H1 (cell line): ENCODE data around the gene EVI2B. TPM values are rescaled to one million over a fixed set of nuclear protein-coding genes. Genes with fewer than 3 reads are reported as not detected.

Experiments
- CTCF ChIA-PET: fragments of 300-600 bp; sonication (Branson Sonifier 250); formaldehyde crosslinking; loops from one replicate; lab custom pipeline; 2021; ENCODE audit not compliant: partially characterized antibody; lab: Charles Lee
- POLR2A ChIA-PET: fragments of 300-600 bp; sonication (Branson Sonifier 250); formaldehyde crosslinking; loops from one replicate; lab custom pipeline; 2021; ENCODE audit warnings: inconsistent platforms; ENCODE audit not compliant: partially characterized antibody; lab: Charles Lee
- DNase-seq, 2 experiments: peaks; one replicate each; pipeline versions ENCODE4 v3.0.0 to v3.0.0-alpha.2; 2010 to 2022; ENCODE audit warnings: low spot score in 2 of 2, low read depth in 1 of 2, mixed read lengths in 1 of 2
- FAIRE-seq: peaks from 2 replicates; lab custom pipeline; 2011; peaks lifted over from hg19 to GRCh38; lab: Jason Lieb, UNC
- H2AFZ ChIP-seq: 2 replicates; pipeline ENCODE4 v1.8.1; 2012; ENCODE audit warnings: low read length, inconsistent platforms
- H2AK5ac ChIP-seq: 2 replicates; pipeline ENCODE4 v1.6.1; 2013; ENCODE audit warnings: low read depth, low read length
- H2BK120ac ChIP-seq: replicated peaks from 2 replicates; pipeline ENCODE3; 2013; ENCODE audit warnings: low read depth, low read length, inconsistent platforms
- H2BK12ac ChIP-seq: 2 replicates; pipeline ENCODE4 v1.6.1; 2013; ENCODE audit warnings: low read depth, low read length
- H2BK15ac ChIP-seq: 2 replicates; pipeline ENCODE4 v1.6.1; 2013; ENCODE audit warnings: low read length
- H2BK20ac ChIP-seq: 2 replicates; pipeline ENCODE4 v1.6.1; 2013; ENCODE audit warnings: low read length
- H2BK5ac ChIP-seq: 2 replicates; pipeline ENCODE4 v1.6.1; 2013; ENCODE audit warnings: low read depth, low read length
- H3K14ac ChIP-seq: 2 replicates; pipeline ENCODE4 v1.6.1; 2013; ENCODE audit warnings: inconsistent platforms; ENCODE audit not compliant: insufficient read length
- H3K18ac ChIP-seq: 2 replicates; pipeline ENCODE4 v1.6.1; 2013; ENCODE audit warnings: low read length; ENCODE audit errors: extremely low read depth
- H3K23ac ChIP-seq: 2 replicates; pipeline ENCODE4 v1.6.1; 2013; ENCODE audit warnings: inconsistent platforms; ENCODE audit not compliant: insufficient read length
- H3K23me2 ChIP-seq: 2 replicates; pipeline ENCODE4 v1.6.1; 2013; ENCODE audit warnings: low read depth, low read length
- H3K27ac ChIP-seq: 2 replicates; pipeline ENCODE4 v1.6.1; 2011; ENCODE audit warnings: low read depth, low read length, inconsistent platforms
- H3K27me3 ChIP-seq, 4 experiments: replicated peaks in 1 of 4; 1 replicate in 1 of 4; 2 replicates in 3 of 4; pipeline versions ENCODE4 v1.6.1 to v1.8.1; 2011 to 2013; ENCODE audit warnings: low read length in 3 of 4, mild to moderate bottlenecking in 3 of 4, inconsistent platforms in 2 of 4, mixed read lengths in 2 of 4, moderate library complexity in 1 of 4; ENCODE audit not compliant: control insufficient read depth in 3 of 4, insufficient read depth in 3 of 4; ENCODE audit errors: extremely low read depth in 1 of 4
- H3K36me3 ChIP-seq, 4 experiments: 2 replicates each; pipeline versions ENCODE4 v1.6.1 to v1.8.1; 2011 to 2013; ENCODE audit warnings: mild to moderate bottlenecking in 4 of 4, low read length in 3 of 4, moderate library complexity in 2 of 4, control low read depth in 1 of 4, inconsistent platforms in 1 of 4; ENCODE audit not compliant: insufficient read depth in 4 of 4, control insufficient read depth in 2 of 4
- H3K4ac ChIP-seq: replicated peaks from 2 replicates; pipeline ENCODE3; 2013; ENCODE audit warnings: low read length, low read depth, mixed read lengths, inconsistent platforms; ENCODE audit not compliant: insufficient read length
- H3K4me1 ChIP-seq, 4 experiments: replicated peaks in 1 of 4; 1 replicate in 1 of 4; 2 replicates in 3 of 4; pipeline versions ENCODE4 v1.6.1 to v1.8.1; 2011 to 2013; ENCODE audit warnings: low read length in 3 of 4, inconsistent platforms in 2 of 4, mixed read lengths in 1 of 4; ENCODE audit not compliant: insufficient read depth in 4 of 4, control insufficient read depth in 3 of 4
- H3K4me2 ChIP-seq, 2 experiments: 2 replicates each; pipeline versions ENCODE4 v1.6.1 to v1.8.1; 2011 to 2013; ENCODE audit warnings: low read depth in 2 of 2, low read length in 2 of 2, control low read depth in 1 of 2, inconsistent platforms in 1 of 2, mild to moderate bottlenecking in 1 of 2; ENCODE audit not compliant: insufficient read depth in 1 of 2
- H3K4me3 ChIP-seq, 4 experiments: fragments of 200-600, 300-600 bp in 1 of 4; sonication (generic), shearing (Covaris generic), sonication (Bioruptor Twin) in 1 of 4; 2 replicates each; pipeline versions ENCODE4 v1.5.1 to v1.8.1; 2011 to 2016; ENCODE audit warnings: low read length in 4 of 4, low read depth in 3 of 4, control low read depth in 2 of 4, inconsistent platforms in 2 of 4, mild to moderate bottlenecking in 2 of 4, mixed read lengths in 1 of 4, moderate library complexity in 1 of 4; ENCODE audit not compliant: insufficient read depth in 2 of 4; ENCODE audit errors: extremely low read depth in 1 of 4
- H3K56ac ChIP-seq: replicated peaks from 2 replicates; pipeline ENCODE3; 2013; ENCODE audit warnings: low read depth, mild to moderate bottlenecking, mixed read lengths, low read length, inconsistent platforms; ENCODE audit not compliant: insufficient read length
- H3K79me1 ChIP-seq: 2 replicates; pipeline ENCODE4 v1.6.1; 2013; ENCODE audit warnings: low read depth, low read length, control low read depth
- H3K79me2 ChIP-seq, 2 experiments: 2 replicates each; pipeline versions ENCODE4 v1.6.1 to v1.8.1; 2012 to 2013; ENCODE audit warnings: low read length in 2 of 2, mild to moderate bottlenecking in 2 of 2, inconsistent platforms in 1 of 2; ENCODE audit not compliant: insufficient read depth in 2 of 2, control insufficient read depth in 1 of 2
- H3K9ac ChIP-seq, 4 experiments: replicated peaks in 1 of 4; 1 replicate in 1 of 4; 2 replicates in 3 of 4; pipeline versions ENCODE4 v1.6.1 to v1.8.1; 2011 to 2013; ENCODE audit warnings: low read depth in 3 of 4, low read length in 3 of 4, control low read depth in 2 of 4, mild to moderate bottlenecking in 2 of 4, moderate library complexity in 2 of 4, inconsistent platforms in 1 of 4; ENCODE audit errors: extremely low read depth in 1 of 4
- H3K9me3 ChIP-seq, 2 experiments: 2 replicates each; pipeline versions ENCODE4 v1.6.1 to v1.8.1; 2012 to 2013; ENCODE audit warnings: mild to moderate bottlenecking in 2 of 2, moderate library complexity in 2 of 2, control low read depth in 1 of 2, inconsistent platforms in 1 of 2, low read depth in 1 of 2, low read length in 1 of 2, mixed read lengths in 1 of 2; ENCODE audit not compliant: insufficient read depth in 2 of 2
- H4K20me1 ChIP-seq, 2 experiments: replicated peaks in 1 of 2; 2 replicates each; pipeline versions ENCODE3 to v1.8.1; 2011 to 2013; ENCODE audit warnings: inconsistent platforms in 2 of 2, low read length in 2 of 2, mild to moderate bottlenecking in 1 of 2; ENCODE audit not compliant: insufficient read depth in 2 of 2, control insufficient read depth in 1 of 2
- H4K5ac ChIP-seq: 2 replicates; pipeline ENCODE4 v1.6.1; 2013; ENCODE audit warnings: low read length, low read depth, mixed read lengths, inconsistent platforms; ENCODE audit not compliant: insufficient read length
- H4K8ac ChIP-seq: 2 replicates; pipeline ENCODE4 v1.8.0; 2013; ENCODE audit warnings: mild to moderate bottlenecking, moderate library complexity, low read length, inconsistent platforms; ENCODE audit not compliant: insufficient read depth; ENCODE audit errors: extremely low read depth
- H4K91ac ChIP-seq: replicated peaks from 2 replicates; pipeline ENCODE3; 2013; ENCODE audit warnings: low read length, mixed read lengths, inconsistent platforms; ENCODE audit not compliant: insufficient read length
- CBX5 ChIP-seq: fragments of 300-800, 300-1000 bp; sonication (generic); IDR thresholded peaks from 2 replicates; pipeline ENCODE4 v1.7.1; 2016; ENCODE audit warnings: antibody characterized with exemption, low read length, low read depth
- CHD2 ChIP-seq: IDR thresholded peaks from 2 replicates; pipeline ENCODE4 v1.6.1; 2012; ENCODE audit warnings: low read length, improper control_type of control experiment
- FOSL1 ChIP-seq: IDR thresholded peaks from 2 replicates; pipeline ENCODE4 v1.6.1; 2011; ENCODE audit warnings: mild to moderate bottlenecking, low read depth, low read length, moderate library complexity; ENCODE audit not compliant: insufficient read depth
- GABPA ChIP-seq: IDR thresholded peaks from 2 replicates; pipeline ENCODE4 v1.6.1; 2011; ENCODE audit warnings: mild to moderate bottlenecking, low read length, moderate library complexity, borderline replicate concordance; ENCODE audit not compliant: insufficient read depth
- HDAC2 ChIP-seq, 2 experiments: fragments of 300-600 bp in 1 of 2; sonication (generic) in 1 of 2; IDR thresholded peaks; 2 replicates each; pipeline ENCODE4 v1.6.1; 2011 to 2012; ENCODE audit warnings: low read depth in 2 of 2, low read length in 2 of 2, mild to moderate bottlenecking in 2 of 2, moderate library complexity in 2 of 2, borderline replicate concordance in 1 of 2, inconsistent platforms in 1 of 2
- HDAC6 ChIP-seq: IDR thresholded peaks from one replicate; pipeline ENCODE4 v1.7.1; 2012; ENCODE audit warnings: low read depth, mild to moderate bottlenecking, inconsistent platforms, low read length, moderate library complexity
- JUN ChIP-seq: IDR thresholded peaks from 2 replicates; pipeline ENCODE4 v1.6.1; 2011; ENCODE audit warnings: low read depth, mild to moderate bottlenecking, improper control_type of control experiment, low read length
- KDM1A ChIP-seq: fragments of 200-600, 300-600 bp; sonication (generic); IDR thresholded peaks from 2 replicates; pipeline ENCODE4 v1.7.1; 2016; ENCODE audit warnings: mild to moderate bottlenecking, low read length, borderline replicate concordance
- POU5F1 ChIP-seq: IDR thresholded peaks from 2 replicates; pipeline ENCODE4 v1.6.1; 2011; ENCODE audit warnings: low read depth, mild to moderate bottlenecking, low read length, moderate library complexity
- RXRA ChIP-seq: IDR thresholded peaks from 2 replicates; pipeline ENCODE4 v1.6.1; 2011; ENCODE audit warnings: low read depth, mild to moderate bottlenecking, low read length, moderate library complexity; ENCODE audit not compliant: insufficient read depth
- SAP30 ChIP-seq: fragments of 300-600 bp; sonication (generic); IDR thresholded peaks from 2 replicates; pipeline ENCODE4 v1.7.1; 2012; ENCODE audit warnings: low read length, moderate library complexity, mild to moderate bottlenecking, inconsistent platforms; ENCODE audit not compliant: insufficient read depth, insufficient replicate concordance
- TBP ChIP-seq: IDR thresholded peaks from 2 replicates; pipeline ENCODE4 v1.6.1; 2011; ENCODE audit warnings: low read depth, low read length, improper control_type of control experiment
- TCF12 ChIP-seq: IDR thresholded peaks from 2 replicates; pipeline ENCODE4 v1.6.1; 2011; ENCODE audit warnings: low read depth, mild to moderate bottlenecking, low read length
- WGBS, 2 experiments: shearing (Covaris generic) in 1 of 2; methylation state at CpG; one replicate each; pipeline versions ENCODE4 v1.1.6 to v1.1.7; 2013 to 2015; ENCODE audit warnings: low lambda C conversion rate in 2 of 2, mixed read lengths in 2 of 2, inconsistent platforms in 1 of 2, low coverage in 1 of 2, missing lambda C conversion rate in 1 of 2; ENCODE audit not compliant: insufficient replicate concordance in 2 of 2, insufficient coverage in 1 of 2, insufficient read length in 1 of 2; ENCODE audit errors: extremely low coverage in 1 of 2, missing lambda C conversion rate in 1 of 2; 5-methylcytosine and 5-hydroxymethylcytosine counted together
- polyA plus RNA-seq, 7 experiments: library from polyadenylated mRNA; depleted of rRNA in 3 of 7; stranded (reverse) in 5 of 7; unstranded in 2 of 7; fragments of >200 nt in 5 of 7; fragments of 200-250 nt in 2 of 7; gene quantifications; 1 replicate in 5 of 7; 2 replicates in 1 of 7; 4 replicates in 1 of 7; pipeline versions ENCODE4 v1.2.1 to v1.2.3, GENCODE V29; 2011 to 2013; ENCODE audit warnings: missing spikeins in 2 of 7, mixed read lengths in 2 of 7
- total RNA-seq: library from RNA; stranded (reverse); fragmentation: NEBNext Ultra II Directional; extraction: Animal tissue kit (Norgen Biotek cat#: 25700); gene quantifications from 2 replicates; pipeline ENCODE4 v1.2.1, GENCODE V29; 2021

EVI2B gene
- total and polyA plus RNA-seq, 2 of the 8 experiments (the other 6 are each of a cell fraction or from before 2014, with no cell fraction given) = not detected

DNA sequence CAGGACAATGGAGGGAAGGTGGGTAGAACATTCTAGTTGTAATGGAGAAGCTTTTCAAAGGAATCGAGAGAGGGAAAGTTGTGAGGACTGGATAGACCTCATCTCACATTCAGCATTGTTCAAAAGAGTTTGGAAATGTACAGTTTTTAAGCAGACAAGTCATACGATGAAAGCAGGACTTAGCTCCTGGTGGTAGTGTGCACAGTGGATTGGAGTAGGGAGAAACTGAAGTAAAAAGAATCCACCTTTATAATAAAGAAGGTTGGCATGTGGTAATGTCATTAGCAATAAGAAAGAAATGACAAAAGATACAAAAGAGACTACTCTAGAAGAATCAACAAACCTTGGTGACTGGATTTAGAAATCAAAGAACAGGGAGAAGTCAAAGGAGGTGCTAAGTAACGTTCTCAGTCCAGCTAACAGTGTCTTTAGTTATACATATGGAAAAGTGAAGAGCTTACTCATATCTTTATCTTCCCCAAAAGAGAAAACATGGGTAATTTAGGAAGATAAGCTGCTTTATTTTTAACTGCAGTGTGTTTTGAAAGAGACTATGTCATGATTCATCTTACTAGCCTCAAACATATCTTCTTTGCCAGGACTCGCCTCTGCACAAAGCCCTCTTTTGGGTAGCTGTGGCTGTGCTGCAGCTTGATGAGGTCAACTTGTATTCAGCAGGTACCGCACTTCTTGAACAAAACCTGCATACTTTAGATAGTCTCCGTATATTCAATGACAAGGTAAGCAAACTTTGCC is 26.2 kb upstream of the EVI2B start:
- Histone ChIP-seq H4K91ac (no peak overlapping the region), H3K4me2 (no peak overlapping the region), H3K79me2 (no peaks in the 10 kb centered on the region), H3K4me1 (no peaks in the 10 kb centered on the region), H3K79me1 (no peaks in the 10 kb centered on the region), H3K18ac (no peak overlapping the region), H2AFZ (no peak overlapping the region), H3K4ac (no peak overlapping the region), H3K27ac (no peak overlapping the region), H3K9ac (no peak overlapping the region), H3K23me2 (no peaks in the 10 kb centered on the region), H3K36me3 (peaks cover 0 to 9% (median 4%) of the 10 kb centered on the region in 4 experiments; a peak in 4 of 8 replicates), H2BK120ac (no peak overlapping the region), H2BK12ac (no peak overlapping the region), H3K56ac (no peak overlapping the region), H2BK5ac (no peak overlapping the region), H3K14ac (no peak overlapping the region), H3K4me3 (no peak overlapping the region), H3K23ac (no peak overlapping the region), H2BK20ac (no peak overlapping the region), H3K9me3 (no peaks in the 10 kb centered on the region), H4K20me1 (no peaks in the 10 kb centered on the region), H3K27me3 (no peaks in the 10 kb centered on the region), H2AK5ac (no peak overlapping the region), H2BK15ac (no peak overlapping the region), H4K8ac (no peak overlapping the region), H4K5ac (no peak overlapping the region)
- DNase-seq (no peak), FAIRE-seq (no peak)
- TF ChIP-seq HDAC6 (no peak), RXRA (no peak), KDM1A (no peak), TBP (no peak), HDAC2 (IDR thresholded peaks at IDR 0.05; ENCODE audit: borderline replicate concordance in 1 of 2, low read depth in 2 of 2, low read length in 2 of 2) (no peak), GABPA (no peak), CBX5 (no peak), SAP30 (no peak), POU5F1 (no peak), FOSL1 (no peak), CHD2 (no peak), JUN (no peak), TCF12 (no peak)
- ChIA-PET POLR2A (no interaction called here), CTCF (interaction anchor here (0.6 to 2.3 kb wide), 10 partner anchors 27 to 177 kb away, joined by 3 to 9 read pairs (median 3); partner anchors contain the start of gene EVI2B)
- 85% methylated on average over 6 of the region's 6 CpGs; no CpG with 5 or more reads in 1 of the 2 experiments for WGBS, 2 experiments
